ENCODE results near the gene NBEAL1.
"Not testable (repeated sequence)": the region's sequence is repeated elsewhere in the genome, so short reads cannot be mapped to it uniquely, and the experiment has no call there.

NBEAL1 gene

GRCh38 chr2:203014456-203015199 lies at the start of gene NBEAL1:
NBEAL1 (plus strand) TSS chr2:203014875; CDS start chr2:203016385, 1,510 bp downstream.
- ChIA-PET POLR2A (interaction anchor here (0.7 to 1.4 kb wide), 3 partner anchors 8 to 224 kb away, joined by 3 to 4 read pairs (median 3); partner anchors contain the start of gene CYP20A1), CTCF (no interaction called here)
- TF ChIP-seq SP1 (IDR thresholded peaks at IDR 0.05) (no peak), PKNOX1 (IDR thresholded peaks at IDR 0.05) (peak; percentile 81), L3MBTL2 (conservative IDR thresholded peaks at IDR 0.05) (peak; percentile 79)
- DNase-seq (ENCODE audit: extremely low spot score) = peak; percentile 97

- CTCF ChIA-PET = no interaction called here
- no peak for DNase-seq (ENCODE audit: extremely low spot score)
- TF ChIP-seq FOXA1 (IDR thresholded peaks at IDR 0.05) (no peak), HDGF (IDR thresholded peaks at IDR 0.05; ENCODE audit: borderline replicate concordance) (no peak), FOXM1 (IDR thresholded peaks at IDR 0.05; ENCODE audit: borderline replicate concordance) (no peak), NFRKB (IDR thresholded peaks at IDR 0.05) (no peak), FOXK2 (IDR thresholded peaks at IDR 0.05) (no peak), ELF4 (IDR thresholded peaks at IDR 0.05) (no peak), SP1 (IDR thresholded peaks at IDR 0.05) (no peak), BHLHE40 (IDR thresholded peaks at IDR 0.05; ENCODE audit: borderline replicate concordance) (no peak), CTBP1 (IDR thresholded peaks at IDR 0.05; ENCODE audit: borderline replicate concordance) (no peak), L3MBTL2 (conservative IDR thresholded peaks at IDR 0.05) (no peak), LEF1 (IDR thresholded peaks at IDR 0.05; ENCODE audit: borderline replicate concordance) (no peak), TARDBP (IDR thresholded peaks at IDR 0.05) (no peak), PKNOX1 (IDR thresholded peaks at IDR 0.05) (no peak)
- POLR2A ChIA-PET = no interaction called here
Observed at GRCh38 chr2:202965810-202966460, 48.7 kb upstream of the NBEAL1 start.

- POLR2A ChIA-PET; CTCF ChIA-PET; DNase-seq (ENCODE audit: extremely low spot score): not testable (repeated sequence)
Observed at GRCh38 chr2:202969404-202969803, 45.3 kb upstream of the NBEAL1 start.

GRCh38 chr2:202976809-202977208 lies 37.9 kb upstream of the NBEAL1 start:
- no peak for TF ChIP-seq SP1 (IDR thresholded peaks at IDR 0.05)
- no peak for TF ChIP-seq LEF1 (IDR thresholded peaks at IDR 0.05; ENCODE audit: borderline replicate concordance)
- TF ChIP-seq PKNOX1 (IDR thresholded peaks at IDR 0.05) = no peak
- TF ChIP-seq FOXM1 (IDR thresholded peaks at IDR 0.05; ENCODE audit: borderline replicate concordance) = no peak
- ChIA-PET POLR2A (no interaction called here), CTCF (no interaction called here)
- DNase-seq (ENCODE audit: extremely low spot score) = no peak

GRCh38 chr2:202982779-202983491 lies 31.7 kb upstream of the NBEAL1 start:
- TF ChIP-seq SUZ12 (IDR thresholded peaks at IDR 0.05) = no peak
- TF ChIP-seq L3MBTL2 (conservative IDR thresholded peaks at IDR 0.05) = no peak
- no peak for TF ChIP-seq CTBP1 (IDR thresholded peaks at IDR 0.05; ENCODE audit: borderline replicate concordance)
- TF ChIP-seq BHLHE40 (IDR thresholded peaks at IDR 0.05; ENCODE audit: borderline replicate concordance) = no peak
- TF ChIP-seq TARDBP (IDR thresholded peaks at IDR 0.05) = no peak
- TF ChIP-seq ARNT (IDR thresholded peaks at IDR 0.05) = no peak
- no peak for TF ChIP-seq LEF1 (IDR thresholded peaks at IDR 0.05; ENCODE audit: borderline replicate concordance)
- TF ChIP-seq FOXK2 (IDR thresholded peaks at IDR 0.05) = no peak
- no peak for TF ChIP-seq SP1 (IDR thresholded peaks at IDR 0.05)
- TF ChIP-seq FOXA1 (IDR thresholded peaks at IDR 0.05) = no peak
- TF ChIP-seq NFRKB (IDR thresholded peaks at IDR 0.05) = no peak
- TF ChIP-seq PKNOX1 (IDR thresholded peaks at IDR 0.05) = no peak
- no peak for TF ChIP-seq ZNF384 (IDR thresholded peaks at IDR 0.05)
- no peak for TF ChIP-seq HDGF (IDR thresholded peaks at IDR 0.05; ENCODE audit: borderline replicate concordance)
- CTCF ChIA-PET = no interaction called here
- POLR2A ChIA-PET = no interaction called here
- no peak for DNase-seq (ENCODE audit: extremely low spot score)

DNA sequence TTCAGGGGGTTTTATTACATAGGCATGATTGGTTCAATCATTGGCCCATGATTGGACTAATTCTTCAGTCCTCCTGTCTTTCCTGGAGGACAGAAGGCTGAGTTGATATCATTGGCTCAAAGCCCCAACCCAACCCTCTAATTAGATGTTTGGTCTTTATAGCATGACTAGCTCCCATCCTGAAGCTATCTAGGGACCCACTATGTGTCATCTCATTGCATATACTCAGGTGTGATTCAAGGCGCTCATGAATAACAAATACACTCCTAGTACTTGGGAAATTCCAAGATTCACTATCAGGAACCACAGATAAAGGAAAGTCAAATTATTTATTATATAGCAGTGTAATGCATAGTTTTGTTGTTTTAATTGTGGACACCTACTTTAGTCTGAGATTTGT lies 24.9 kb upstream of the NBEAL1 start:
- CTCF ChIA-PET = no interaction called here
- no peak for TF ChIP-seq ELF4 (IDR thresholded peaks at IDR 0.05)
- POLR2A ChIA-PET = no interaction called here
- DNase-seq (ENCODE audit: extremely low spot score) = no peak
